GM23338 (cell line): ENCODE measurements around the gene TAGLN. TPM values are rescaled to one million over a fixed set of nuclear protein-coding genes. Genes with fewer than 3 reads are reported as not detected.

Experiments
- ATAC-seq: fragments of 200-7000 bp; cut with Tn5 transposase; 3 replicates; pipeline ENCODE4 v1.9.1; 2020
- DNase-seq: peaks from one replicate; pipeline ENCODE4 v3.0.0-alpha.2; 2015; ENCODE audit warnings: low spot score
- H2AFZ ChIP-seq: fragments of 200-600 bp; sonication (generic); 2 replicates; pipeline ENCODE4 v1.8.0; 2016; ENCODE audit warnings: antibody characterized with exemption, mild to moderate bottlenecking, moderate library complexity
- H3F3A ChIP-seq: fragments of 200-600 bp; sonication (generic); replicated peaks from 2 replicates; pipeline ENCODE4 v1.8.0; 2017; ENCODE audit warnings: antibody characterized with exemption, mixed run types, low read depth
- H3K27ac ChIP-seq: fragments of 200-600 bp; sonication (generic); 2 replicates; pipeline ENCODE4 v1.6.1; 2016; ENCODE audit warnings: low read depth
- H3K27me3 ChIP-seq: fragments of 200-600 bp; sonication (generic); 2 replicates; pipeline ENCODE4 v1.8.0; 2016; ENCODE audit warnings: mild to moderate bottlenecking, mixed run types, moderate library complexity; ENCODE audit not compliant: insufficient read depth
- H3K36me3 ChIP-seq: fragments of 200-600 bp; sonication (generic); 2 replicates; pipeline ENCODE4 v1.8.0; 2016; ENCODE audit warnings: mild to moderate bottlenecking; ENCODE audit not compliant: insufficient read depth
- H3K4me1 ChIP-seq: fragments of 200-600 bp; sonication (generic); 2 replicates; pipeline ENCODE4 v1.8.0; 2016; ENCODE audit warnings: mild to moderate bottlenecking, moderate library complexity; ENCODE audit not compliant: insufficient read depth
- H3K4me2 ChIP-seq: fragments of 200-600 bp; sonication (generic); 2 replicates; pipeline ENCODE4 v1.7.1; 2017; ENCODE audit warnings: mixed run types
- H3K4me3 ChIP-seq: fragments of 200-600 bp; sonication (generic); 2 replicates; pipeline ENCODE4 v1.6.1; 2016; ENCODE audit warnings: mixed run types
- H3K79me2 ChIP-seq: fragments of 200-600 bp; sonication (generic); replicated peaks from 2 replicates; pipeline ENCODE4 v1.8.0; 2017; ENCODE audit warnings: mild to moderate bottlenecking; ENCODE audit not compliant: insufficient read depth
- H3K9me2 ChIP-seq: fragments of 200-600 bp; sonication (generic); 2 replicates; pipeline ENCODE4 v1.8.0; 2017; ENCODE audit not compliant: insufficient read depth
- H4K20me1 ChIP-seq: fragments of 200-600 bp; sonication (generic); replicated peaks from 2 replicates; pipeline ENCODE4 v1.8.0; 2017; ENCODE audit warnings: mild to moderate bottlenecking; ENCODE audit not compliant: insufficient read depth
- H3K27ac Mint-ChIP-seq: 2 replicates; pipeline ENCODE4 v1.8.0; 2020; ENCODE audit warnings: inconsistent platforms, mild to moderate bottlenecking, moderate library complexity, mixed read lengths
- H3K27me3 Mint-ChIP-seq: 3 replicates; pipeline ENCODE4 v1.8.0; 2022; ENCODE audit warnings: low read depth, mild to moderate bottlenecking, moderate library complexity, mixed read lengths, inconsistent platforms; ENCODE audit not compliant: insufficient read depth, poor library complexity
- H3K36me3 Mint-ChIP-seq: 3 replicates; pipeline ENCODE4 v1.8.0; 2021; ENCODE audit warnings: low read depth, mild to moderate bottlenecking, inconsistent platforms, moderate library complexity, mixed read lengths
- H3K4me1 Mint-ChIP-seq: 3 replicates; pipeline ENCODE4 v1.8.0; 2020; ENCODE audit warnings: mild to moderate bottlenecking, inconsistent platforms, mixed read lengths
- H3K4me3 Mint-ChIP-seq: 3 replicates; pipeline ENCODE4 v1.8.0; 2021; ENCODE audit warnings: moderate library complexity, mild to moderate bottlenecking, inconsistent platforms, mixed read lengths
- H3K9me3 Mint-ChIP-seq: 3 replicates; pipeline ENCODE4 v1.8.0; 2020; ENCODE audit warnings: moderate library complexity, mild to moderate bottlenecking, inconsistent platforms, mixed read lengths
- CREB1 ChIP-seq: fragments of 250-450 bp; sonication (Bioruptor Pico); IDR thresholded peaks from 2 replicates; pipeline ENCODE4 v1.5.0; 2020; ENCODE audit warnings: low read depth, mild to moderate bottlenecking, moderate library complexity
- ETS1 ChIP-seq: IDR thresholded peaks from 2 replicates; pipeline ENCODE4 v1.6.1; 2016; ENCODE audit warnings: antibody characterized with exemption
- EZH2phosphoT487 ChIP-seq: fragments of 200-600 bp; sonication (generic); IDR thresholded peaks from one replicate; pipeline ENCODE4 v1.8.1; 2018; ENCODE audit warnings: antibody characterized with exemption; ENCODE audit not compliant: unreplicated experiment
- JUNB ChIP-seq: IDR thresholded peaks from one replicate; pipeline ENCODE4 v1.6.1; 2016; ENCODE audit warnings: antibody characterized with exemption; ENCODE audit not compliant: unreplicated experiment
- NANOG ChIP-seq: IDR thresholded peaks from 2 replicates; pipeline ENCODE4 v1.6.1; 2016; ENCODE audit warnings: antibody characterized with exemption, borderline replicate concordance
- POLR2AphosphoS5 ChIP-seq: IDR thresholded peaks from 2 replicates; pipeline ENCODE4 v1.6.1; 2016; ENCODE audit warnings: antibody characterized with exemption, low read depth
- REST ChIP-seq: IDR thresholded peaks from one replicate; pipeline ENCODE4 v1.6.1; 2018; ENCODE audit warnings: antibody characterized with exemption; ENCODE audit not compliant: unreplicated experiment
- STAT1 ChIP-seq: IDR thresholded peaks from one replicate; pipeline ENCODE4 v1.6.1; 2016; ENCODE audit warnings: antibody characterized with exemption; ENCODE audit not compliant: unreplicated experiment
- ZNF114 ChIP-seq: fragments of 250-450 bp; sonication (Bioruptor Pico); IDR thresholded peaks from 2 replicates; pipeline ENCODE4 v1.5.0; 2020; ENCODE audit warnings: mild to moderate bottlenecking, moderate library complexity
- polyA plus RNA-seq: library from polyadenylated mRNA; unstranded; fragments of >200 nt; fragmentation: Nextera tagmentation; extraction: Ambion mirVana; gene quantifications from 2 replicates; pipeline ENCODE4 v1.2.1, GENCODE V29; 2016
- total RNA-seq: library from RNA; depleted of rRNA; stranded (reverse); fragments of >200 nt; shearing (Covaris generic); gene quantifications from 2 replicates; pipeline ENCODE4 v1.2.3, GENCODE V29; 2014

The TAGLN gene
- total and polyA plus RNA-seq, 2 experiments from 2014 or later = 86.8 to 130 TPM

- no peak for DNase-seq
These were observed 39.3 kb upstream of the TAGLN start for GRCh38 chr11:117159892-117160291.

GRCh38 chr11:117160826-117161225, 38.3 kb upstream of the TAGLN start:
- Histone ChIP-seq H3F3A (peaks cover 8% of the 10 kb centered on the region; the same call in 1 of the 2 replicates), H3K4me3 (no peak overlapping the region), H2AFZ (no peak overlapping the region), H4K20me1 (peaks cover 52% of the 10 kb centered on the region), H3K27me3 (no peaks in the 10 kb centered on the region), H3K79me2 (peaks cover 73% of the 10 kb centered on the region), H3K4me2 (no peak overlapping the region), H3K36me3 (peaks cover 64% of the 10 kb centered on the region), H3K4me1 (no peaks in the 10 kb centered on the region), H3K27ac (no peak overlapping the region; the same call in 1 of the 2 replicates), H3K9me2 (no peaks in the 10 kb centered on the region)
- Mint-ChIP-seq H3K36me3 (peaks cover 77% of the 10 kb centered on the region), H3K27ac (no peak overlapping the region), H3K4me1 (no peaks in the 10 kb centered on the region), H3K9me3 (no peaks in the 10 kb centered on the region; the same call in 2 of the 3 replicates), H3K27me3 (no peaks in the 10 kb centered on the region), H3K4me3 (no peak overlapping the region)
- ATAC-seq (no peak), DNase-seq (no peak)
- no peak for TF ChIP-seq CREB1 (CRISPR knock-in tag)
- TF ChIP-seq JUNB = no peak
- no peak for TF ChIP-seq REST
- TF ChIP-seq POLR2AphosphoS5 = no peak
- TF ChIP-seq NANOG = no peak
- no peak for TF ChIP-seq STAT1

More at GRCh38 chr11:117159892-117160291, 39.3 kb upstream of the TAGLN start:
- Mint-ChIP-seq H3K4me1 (no peaks in the 10 kb centered on the region), H3K27ac (no peak overlapping the region), H3K27me3 (no peaks in the 10 kb centered on the region), H3K9me3 (no peaks in the 10 kb centered on the region; the same call in 2 of the 3 replicates), H3K4me3 (no peak overlapping the region), H3K36me3 (peaks cover 75% of the 10 kb centered on the region)
- H3K27me3 ChIP-seq = no peaks in the 10 kb centered on the region
- peaks cover 55% of the 10 kb centered on the region for H4K20me1 ChIP-seq
- H3K4me2 ChIP-seq = no peak overlapping the region
- H3K27ac ChIP-seq = peak overlapping the region; percentile 56; the same call in 1 of the 2 replicates
- peaks cover 5% of the 10 kb centered on the region; the same call in 1 of the 2 replicates for H3F3A ChIP-seq
- no peak overlapping the region for H2AFZ ChIP-seq
- H3K4me3 ChIP-seq = no peak overlapping the region
- H3K4me1 ChIP-seq = no peaks in the 10 kb centered on the region
- H3K9me2 ChIP-seq = no peaks in the 10 kb centered on the region
- no peak for ATAC-seq
- H3K79me2 ChIP-seq = peaks cover 74% of the 10 kb centered on the region
- H3K36me3 ChIP-seq = peaks cover 60% of the 10 kb centered on the region
- TF ChIP-seq NANOG (no peak), ETS1 (no peak), EZH2phosphoT487 (no peak), JUNB (no peak), REST (no peak), POLR2AphosphoS5 (no peak), ZNF114 (no peak)
